Measurements from ENCODE around the gene DNAJC16. TPM values are rescaled to one million over a fixed set of nuclear protein-coding genes. Genes with fewer than 3 reads are reported as not detected.

DNAJC16 gene
- total and polyA plus RNA-seq, 2 of the 4 experiments (the other 2 are of a cell fraction): 8.0 to 13.1 TPM

DNA sequence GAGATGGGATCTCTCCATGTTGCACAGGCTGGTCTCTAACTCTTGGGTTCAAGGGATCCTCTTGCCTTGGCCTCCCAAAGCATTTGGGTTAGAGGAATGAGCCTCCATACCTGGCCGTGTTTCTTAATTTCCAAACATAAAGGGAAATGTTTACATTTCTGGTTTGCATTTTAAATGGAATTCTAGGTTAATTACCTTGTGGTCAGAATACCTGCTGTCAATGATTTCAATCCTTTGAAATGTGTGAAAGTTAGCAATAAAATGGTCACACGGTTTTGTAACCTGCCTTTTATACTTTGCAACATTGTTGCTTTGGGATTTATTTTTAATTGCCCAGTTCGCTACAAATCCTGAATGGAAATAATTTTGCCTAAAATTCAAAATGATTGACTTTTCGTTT lies 31.9 kb downstream of the DNAJC16 start:
- WGBS, 2 experiments (ENCODE audit: extremely low coverage in 2 of 2, insufficient read length in 1 of 2): 90 to 100% methylated on average over 1 to 2 of the region's 4 CpGs

More for the DNA sequence above, 31.9 kb downstream of the DNAJC16 start:
- Histone ChIP-seq H3K23ac (ENCODE audit: low read depth, low read length) (no peak overlapping the region), H2AK9ac (replicated peaks; ENCODE audit: low read depth, low read length, poor library complexity) (no peak overlapping the region), H3K36me3 (ENCODE audit: control insufficient read depth, insufficient read depth, low read length) (peaks cover 23% of the 10 kb centered on the region), H4K5ac (ENCODE audit: low read depth, low read length) (no peak overlapping the region), H3K18ac (ENCODE audit: low read depth, low read length) (no peak overlapping the region), H2AK5ac (ENCODE audit: low read depth, low read length) (no peak overlapping the region), H3K4me3 (ENCODE audit: insufficient read depth, low read depth, low read length) (no peak overlapping the region), H2BK120ac (ENCODE audit: low read depth, low read length) (no peak overlapping the region), H2BK5ac (ENCODE audit: low read depth, low read length, poor library complexity, severe bottlenecking) (no peak overlapping the region), H3K4ac (ENCODE audit: low read depth, low read length) (no peak overlapping the region), H2AFZ (replicated peaks; ENCODE audit: low read length, poor library complexity) (no peak overlapping the region), H4K8ac (ENCODE audit: low read depth in 2 of 2, low read length in 2 of 2) (no peak overlapping the region), H3K27ac (ENCODE audit: insufficient read depth, low read length) (no peak overlapping the region), H3K27me3 (ENCODE audit: control insufficient read depth, insufficient read depth, low read length) (no peaks in the 10 kb centered on the region), H3K9ac (ENCODE audit: low read depth, low read length) (no peak overlapping the region), H3K56ac (ENCODE audit: extremely low read depth, insufficient read depth, low read length) (no peak overlapping the region), H3K79me1 (ENCODE audit: low read depth in 1 of 2, low read length in 2 of 2) (no peaks in the 10 kb centered on the region), H2BK20ac (ENCODE audit: low read depth, low read length) (no peak overlapping the region), H3K4me2 (ENCODE audit: low read depth, low read length) (no peak overlapping the region), H3K9me1 (ENCODE audit: insufficient read depth, low read length) (no peaks in the 10 kb centered on the region; the same call in 1 of the 2 replicates), H3K9me3 (ENCODE audit: control insufficient read depth, insufficient read depth, low read length) (no peaks in the 10 kb centered on the region), H4K91ac (ENCODE audit: insufficient read depth, low read depth, low read length) (no peak overlapping the region), H4K20me1 (ENCODE audit: insufficient read depth, low read length) (no peaks in the 10 kb centered on the region), H3K14ac (replicated peaks; ENCODE audit: low read depth, low read length) (no peak overlapping the region), H3K4me1 (ENCODE audit: control insufficient read depth, insufficient read depth, low read length) (no peaks in the 10 kb centered on the region), H2BK15ac (ENCODE audit: low read depth, low read length) (no peak overlapping the region)
- CTCF ChIA-PET: no interaction called here
- dilution Hi-C loops (cut with HindIII; ENCODE audit: low sequenced_read_pairs, unreplicated experiment): no loop called here
- ATAC-seq (ENCODE audit: low read depth) (no peak), DNase-seq (no peak)
- intact Hi-C loops (cut with micrococcal nuclease): no loop called here
- no TSS peak for BruUV-seq (replicated peaks)
- POLR2A ChIA-PET (ENCODE audit: unreplicated experiment): no interaction called here
- in situ Hi-C loops (cut with MboI; ENCODE audit: low sequenced_read_pairs): no loop called here
- TF ChIP-seq FOS (IDR thresholded peaks at IDR 0.05; ENCODE audit: low read depth, low read length): no peak
- TF ChIP-seq, protein P1, sequence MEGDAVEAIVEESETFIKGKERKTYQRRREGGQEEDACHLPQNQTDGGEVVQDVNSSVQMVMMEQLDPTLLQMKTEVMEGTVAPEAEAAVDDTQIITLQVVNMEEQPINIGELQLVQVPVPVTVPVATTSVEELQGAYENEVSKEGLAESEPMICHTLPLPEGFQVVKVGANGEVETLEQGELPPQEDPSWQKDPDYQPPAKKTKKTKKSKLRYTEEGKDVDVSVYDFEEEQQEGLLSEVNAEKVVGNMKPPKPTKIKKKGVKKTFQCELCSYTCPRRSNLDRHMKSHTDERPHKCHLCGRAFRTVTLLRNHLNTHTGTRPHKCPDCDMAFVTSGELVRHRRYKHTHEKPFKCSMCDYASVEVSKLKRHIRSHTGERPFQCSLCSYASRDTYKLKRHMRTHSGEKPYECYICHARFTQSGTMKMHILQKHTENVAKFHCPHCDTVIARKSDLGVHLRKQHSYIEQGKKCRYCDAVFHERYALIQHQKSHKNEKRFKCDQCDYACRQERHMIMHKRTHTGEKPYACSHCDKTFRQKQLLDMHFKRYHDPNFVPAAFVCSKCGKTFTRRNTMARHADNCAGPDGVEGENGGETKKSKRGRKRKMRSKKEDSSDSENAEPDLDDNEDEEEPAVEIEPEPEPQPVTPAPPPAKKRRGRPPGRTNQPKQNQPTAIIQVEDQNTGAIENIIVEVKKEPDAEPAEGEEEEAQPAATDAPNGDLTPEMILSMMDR (conservative IDR thresholded peaks at IDR 0.05; ENCODE audit: low read depth, low read length): no peak

All from IMR-90 (cell line).